ENCODE measurements around the gene SYNJ1. TPM values are rescaled to one million over a fixed set of nuclear protein-coding genes. Genes with fewer than 3 reads are reported as not detected.
"Not testable (repeated sequence)": the region's sequence is repeated elsewhere in the genome, so short reads cannot be mapped to it uniquely, and the experiment has no call there.

The SYNJ1 gene
- total and polyA plus RNA-seq, 2 of the 4 experiments (the other 2 are of a cell fraction), result 3.6 to 4.6 TPM

- Histone ChIP-seq H3K4ac (ENCODE audit: low read depth, low read length) (no peak overlapping the region), H3K4me3 (ENCODE audit: insufficient read depth, low read depth, low read length) (no peak overlapping the region), H4K5ac (ENCODE audit: low read depth, low read length) (no peak overlapping the region), H3K9me3 (ENCODE audit: control insufficient read depth, insufficient read depth, low read length) (no peaks in the 10 kb centered on the region), H2AK9ac (replicated peaks; ENCODE audit: low read depth, low read length, poor library complexity) (no peak overlapping the region), H3K56ac (ENCODE audit: extremely low read depth, insufficient read depth, low read length) (no peak overlapping the region), H3K23ac (ENCODE audit: low read depth, low read length) (no peak overlapping the region), H3K18ac (ENCODE audit: low read depth, low read length) (no peak overlapping the region), H3K27me3 (ENCODE audit: control insufficient read depth, insufficient read depth, low read length) (no peaks in the 10 kb centered on the region), H3K79me1 (ENCODE audit: low read depth in 1 of 2, low read length in 2 of 2) (0 out of 4 replicates have a peak, but pooled peaks cover 0 to 4% of the 10 kb centered on the region in 2 experiments), H4K91ac (ENCODE audit: insufficient read depth, low read depth, low read length) (no peak overlapping the region), H2BK20ac (ENCODE audit: low read depth, low read length) (no peak overlapping the region), H2AK5ac (ENCODE audit: low read depth, low read length) (no peak overlapping the region), H2BK120ac (ENCODE audit: low read depth, low read length) (no peak overlapping the region), H3K14ac (replicated peaks; ENCODE audit: low read depth, low read length) (no peak overlapping the region), H3K9me1 (ENCODE audit: insufficient read depth, low read length) (no peaks in the 10 kb centered on the region), H3K9ac (ENCODE audit: low read depth, low read length) (no peak overlapping the region), H4K20me1 (ENCODE audit: insufficient read depth, low read length) (no peaks in the 10 kb centered on the region), H3K4me2 (ENCODE audit: low read depth, low read length) (no peak overlapping the region), H3K27ac (ENCODE audit: insufficient read depth, low read length) (no peak overlapping the region), H2BK15ac (ENCODE audit: low read depth, low read length) (no peak overlapping the region), H3K4me1 (ENCODE audit: control insufficient read depth, insufficient read depth, low read length) (no peaks in the 10 kb centered on the region), H3K36me3 (ENCODE audit: control insufficient read depth, insufficient read depth, low read length) (peaks cover 28% of the 10 kb centered on the region), H2BK5ac (ENCODE audit: low read depth, low read length, poor library complexity, severe bottlenecking) (no peak overlapping the region), H4K8ac (ENCODE audit: low read depth in 2 of 2, low read length in 2 of 2) (no peak overlapping the region), H2AFZ (replicated peaks; ENCODE audit: low read length, poor library complexity) (no peak overlapping the region)
- TF ChIP-seq CEBPB (IDR thresholded peaks at IDR 0.05; ENCODE audit: low read depth, low read length), result no peak
- TF ChIP-seq CHD1 (IDR thresholded peaks at IDR 0.05; ENCODE audit: low read depth, low read length), result no peak
- TF ChIP-seq RFX5 (IDR thresholded peaks at IDR 0.05; ENCODE audit: low read depth, low read length), result no peak
- TF ChIP-seq USF2 (IDR thresholded peaks at IDR 0.05; ENCODE audit: low read depth, low read length), result no peak
- TF ChIP-seq NFE2L2 (IDR thresholded peaks at IDR 0.05; ENCODE audit: low read depth, low read length), result no peak
- TF ChIP-seq ELK1 (IDR thresholded peaks at IDR 0.05; ENCODE audit: borderline replicate concordance, low read depth, low read length), result no peak
- no peak for TF ChIP-seq SMC3 (IDR thresholded peaks at IDR 0.05; ENCODE audit: low read depth, low read length)
- ChIA-PET POLR2A (ENCODE audit: unreplicated experiment) (no interaction called here), CTCF (no interaction called here)
- DNase-seq (no peak), ATAC-seq (ENCODE audit: low read depth) (no peak)
- BruUV-seq (replicated peaks), result no TSS peak
- WGBS, 2 experiments (ENCODE audit: extremely low coverage in 2 of 2, insufficient read length in 1 of 2), result no CpG with 5 or more reads among the region's 2 CpGs
- dilution Hi-C loops (cut with HindIII; ENCODE audit: low sequenced_read_pairs, unreplicated experiment) (no loop called here), intact Hi-C loops (cut with micrococcal nuclease) (no loop called here), in situ Hi-C loops (cut with MboI; ENCODE audit: low sequenced_read_pairs) (loop anchor here (25.0 kb wide), 1 partner anchor 353 kb away; the partner anchor contains the start of gene URB1)
Observed at GRCh38 chr21:32739946-32740345, 12.1 kb upstream of the SYNJ1 start.

- H2BK20ac ChIP-seq (ENCODE audit: low read depth, low read length); H3K4ac ChIP-seq (ENCODE audit: low read depth, low read length); H3K4me2 ChIP-seq (ENCODE audit: low read depth, low read length); intact Hi-C loops (cut with micrococcal nuclease); H4K20me1 ChIP-seq (ENCODE audit: insufficient read depth, low read length); H3K27me3 ChIP-seq (ENCODE audit: control insufficient read depth, insufficient read depth, low read length); H3K18ac ChIP-seq (ENCODE audit: low read depth, low read length); H3K27ac ChIP-seq (ENCODE audit: insufficient read depth, low read length); H3K56ac ChIP-seq (ENCODE audit: extremely low read depth, insufficient read depth, low read length); H3K9me3 ChIP-seq (ENCODE audit: control insufficient read depth, insufficient read depth, low read length); H2AK9ac ChIP-seq (replicated peaks; ENCODE audit: low read depth, low read length, poor library complexity); H3K9me1 ChIP-seq (ENCODE audit: insufficient read depth, low read length); CTCF ChIA-PET; H2AK5ac ChIP-seq (ENCODE audit: low read depth, low read length); H2BK120ac ChIP-seq (ENCODE audit: low read depth, low read length); POLR2A ChIA-PET (ENCODE audit: unreplicated experiment); H4K91ac ChIP-seq (ENCODE audit: insufficient read depth, low read depth, low read length); ATAC-seq (ENCODE audit: low read depth); H3K14ac ChIP-seq (replicated peaks; ENCODE audit: low read depth, low read length); H3K4me3 ChIP-seq (ENCODE audit: insufficient read depth, low read depth, low read length); BruUV-seq (replicated peaks); dilution Hi-C loops (cut with HindIII; ENCODE audit: low sequenced_read_pairs, unreplicated experiment); H4K5ac ChIP-seq (ENCODE audit: low read depth, low read length); H3K4me1 ChIP-seq (ENCODE audit: control insufficient read depth, insufficient read depth, low read length); H2BK15ac ChIP-seq (ENCODE audit: low read depth, low read length); DNase-seq; H2BK5ac ChIP-seq (ENCODE audit: low read depth, low read length, poor library complexity, severe bottlenecking); H2AFZ ChIP-seq (replicated peaks; ENCODE audit: low read length, poor library complexity); H4K8ac ChIP-seq (ENCODE audit: low read depth in 2 of 2, low read length in 2 of 2); H3K9ac ChIP-seq (ENCODE audit: low read depth, low read length); H3K23ac ChIP-seq (ENCODE audit: low read depth, low read length); H3K79me1 ChIP-seq (ENCODE audit: low read depth in 1 of 2, low read length in 2 of 2): not testable (repeated sequence)
- in situ Hi-C loops (cut with MboI; ENCODE audit: low sequenced_read_pairs), result loop anchor here (25.0 kb wide), 1 partner anchor 349 kb away; the partner anchor contains the start of gene URB1
- no CpG with 5 or more reads among the region's 4 CpGs for WGBS, 2 experiments (ENCODE audit: extremely low coverage in 2 of 2, insufficient read length in 1 of 2)
- H3K36me3 ChIP-seq (ENCODE audit: control insufficient read depth, insufficient read depth, low read length), result peaks cover 16% of the 10 kb centered on the region
Observed at GRCh38 chr21:32736083-32736482, 8.3 kb upstream of the SYNJ1 start.
